ENCODE measurements around the gene CHRNB2. TPM values are rescaled to one million over a fixed set of nuclear protein-coding genes. Genes with fewer than 3 reads are reported as not detected.

CHRNB2 gene
- total and polyA plus RNA-seq, 9 of the 15 experiments (the other 6 are each of a cell fraction or from before 2014, with no cell fraction given) = 0.01 TPM; not detected in 8

DNA sequence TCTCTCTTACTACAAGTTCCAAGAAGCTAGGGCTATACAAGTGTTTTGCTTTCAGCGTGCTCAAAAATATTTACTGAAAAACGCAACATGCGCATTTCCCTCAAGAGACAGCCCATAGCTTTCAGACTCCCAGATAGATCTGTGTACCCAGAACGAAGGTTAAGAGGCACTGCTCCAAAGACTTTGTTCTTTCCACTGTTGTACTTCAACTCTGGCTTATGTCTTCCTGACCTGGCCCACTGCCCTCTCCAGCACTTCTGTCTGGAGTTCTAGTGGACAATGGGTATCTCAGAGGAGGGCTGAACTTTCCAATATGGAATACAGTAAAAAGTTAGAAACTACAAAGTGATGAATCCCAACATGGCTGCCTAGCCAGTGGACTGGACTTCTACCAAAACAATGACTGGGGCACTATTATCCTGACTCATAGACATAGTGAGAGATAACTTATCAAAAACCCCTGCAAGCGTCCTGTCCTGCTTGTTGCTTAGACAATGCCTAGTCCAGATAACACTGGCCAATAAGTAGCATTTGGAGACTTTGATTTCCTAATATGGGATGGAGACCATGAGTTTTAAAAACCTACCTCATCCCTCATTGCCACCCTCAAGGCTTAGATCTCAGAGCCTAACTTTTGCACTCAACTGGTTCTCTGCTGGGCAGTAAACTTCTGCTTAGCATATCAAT, 49.2 kb downstream of the CHRNB2 start (continued):
- TF ChIP-seq, protein P1, sequence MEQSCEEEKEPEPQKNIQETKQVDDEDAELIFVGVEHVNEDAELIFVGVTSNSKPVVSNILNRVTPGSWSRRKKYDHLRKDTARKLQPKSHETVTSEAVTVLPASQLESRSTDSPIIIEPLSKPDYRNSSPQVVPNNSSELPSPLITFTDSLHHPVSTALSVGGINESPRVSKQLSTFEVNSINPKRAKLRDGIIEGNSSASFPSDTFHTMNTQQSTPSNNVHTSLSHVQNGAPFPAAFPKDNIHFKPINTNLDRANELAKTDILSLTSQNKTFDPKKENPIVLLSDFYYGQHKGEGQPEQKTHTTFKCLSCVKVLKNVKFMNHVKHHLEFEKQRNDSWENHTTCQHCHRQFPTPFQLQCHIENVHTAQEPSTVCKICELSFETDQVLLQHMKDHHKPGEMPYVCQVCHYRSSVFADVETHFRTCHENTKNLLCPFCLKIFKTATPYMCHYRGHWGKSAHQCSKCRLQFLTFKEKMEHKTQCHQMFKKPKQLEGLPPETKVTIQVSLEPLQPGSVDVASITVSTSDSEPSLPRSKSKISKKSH (CRISPR knock-in tag; IDR thresholded peaks at IDR 0.05) = no peak
- TF ChIP-seq, protein P2, sequence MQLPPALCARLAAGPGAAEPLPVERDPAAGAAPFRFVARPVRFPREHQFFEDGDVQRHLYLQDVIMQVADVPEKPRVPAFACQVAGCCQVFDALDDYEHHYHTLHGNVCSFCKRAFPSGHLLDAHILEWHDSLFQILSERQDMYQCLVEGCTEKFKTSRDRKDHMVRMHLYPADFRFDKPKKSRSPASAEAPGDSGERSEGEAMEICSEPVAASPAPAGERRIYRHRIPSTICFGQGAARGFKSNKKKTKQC (CRISPR knock-in tag; IDR thresholded peaks at IDR 0.05) = no peak
- TF ChIP-seq SAFB2 (IDR thresholded peaks at IDR 0.05; ENCODE audit: borderline replicate concordance, low read depth, low read length, severe bottlenecking) = no peak
- no peak for TF ChIP-seq KLF6 (CRISPR knock-in tag; IDR thresholded peaks at IDR 0.05; ENCODE audit: borderline replicate concordance)
- TF ChIP-seq MTA3 (IDR thresholded peaks at IDR 0.05; ENCODE audit: borderline replicate concordance) = no peak
- TF ChIP-seq CBX3 (IDR thresholded peaks at IDR 0.05; ENCODE audit: borderline replicate concordance in 1 of 2, low read length in 2 of 2) = no peak
- TF ChIP-seq CREM (IDR thresholded peaks at IDR 0.05; ENCODE audit: low read depth) = no peak
- TF ChIP-seq, protein P3, sequence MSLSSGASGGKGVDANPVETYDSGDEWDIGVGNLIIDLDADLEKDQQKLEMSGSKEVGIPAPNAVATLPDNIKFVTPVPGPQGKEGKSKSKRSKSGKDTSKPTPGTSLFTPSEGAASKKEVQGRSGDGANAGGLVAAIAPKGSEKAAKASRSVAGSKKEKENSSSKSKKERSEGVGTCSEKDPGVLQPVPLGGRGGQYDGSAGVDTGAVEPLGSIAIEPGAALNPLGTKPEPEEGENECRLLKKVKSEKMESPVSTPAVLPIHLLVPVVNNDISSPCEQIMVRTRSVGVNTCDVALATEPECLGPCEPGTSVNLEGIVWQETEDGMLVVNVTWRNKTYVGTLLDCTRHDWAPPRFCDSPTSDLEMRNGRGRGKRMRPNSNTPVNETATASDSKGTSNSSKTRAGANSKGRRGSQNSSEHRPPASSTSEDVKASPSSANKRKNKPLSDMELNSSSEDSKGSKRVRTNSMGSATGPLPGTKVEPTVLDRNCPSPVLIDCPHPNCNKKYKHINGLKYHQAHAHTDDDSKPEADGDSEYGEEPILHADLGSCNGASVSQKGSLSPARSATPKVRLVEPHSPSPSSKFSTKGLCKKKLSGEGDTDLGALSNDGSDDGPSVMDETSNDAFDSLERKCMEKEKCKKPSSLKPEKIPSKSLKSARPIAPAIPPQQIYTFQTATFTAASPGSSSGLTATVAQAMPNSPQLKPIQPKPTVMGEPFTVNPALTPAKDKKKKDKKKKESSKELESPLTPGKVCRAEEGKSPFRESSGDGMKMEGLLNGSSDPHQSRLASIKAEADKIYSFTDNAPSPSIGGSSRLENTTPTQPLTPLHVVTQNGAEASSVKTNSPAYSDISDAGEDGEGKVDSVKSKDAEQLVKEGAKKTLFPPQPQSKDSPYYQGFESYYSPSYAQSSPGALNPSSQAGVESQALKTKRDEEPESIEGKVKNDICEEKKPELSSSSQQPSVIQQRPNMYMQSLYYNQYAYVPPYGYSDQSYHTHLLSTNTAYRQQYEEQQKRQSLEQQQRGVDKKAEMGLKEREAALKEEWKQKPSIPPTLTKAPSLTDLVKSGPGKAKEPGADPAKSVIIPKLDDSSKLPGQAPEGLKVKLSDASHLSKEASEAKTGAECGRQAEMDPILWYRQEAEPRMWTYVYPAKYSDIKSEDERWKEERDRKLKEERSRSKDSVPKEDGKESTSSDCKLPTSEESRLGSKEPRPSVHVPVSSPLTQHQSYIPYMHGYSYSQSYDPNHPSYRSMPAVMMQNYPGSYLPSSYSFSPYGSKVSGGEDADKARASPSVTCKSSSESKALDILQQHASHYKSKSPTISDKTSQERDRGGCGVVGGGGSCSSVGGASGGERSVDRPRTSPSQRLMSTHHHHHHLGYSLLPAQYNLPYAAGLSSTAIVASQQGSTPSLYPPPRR (CRISPR knock-in tag; IDR thresholded peaks at IDR 0.05; ENCODE audit: borderline replicate concordance) = no peak
- no peak for TF ChIP-seq SMAD1 (IDR thresholded peaks at IDR 0.05; ENCODE audit: low read depth, low read length, partially characterized antibody)
- peak; percentile 48; the same call in 1 of the 2 replicates for TF ChIP-seq SMARCA4 (IDR thresholded peaks at IDR 0.05)
- TF ChIP-seq HOXB6 (CRISPR knock-in tag; IDR thresholded peaks at IDR 0.05; ENCODE audit: borderline replicate concordance) = no peak
- TF ChIP-seq FOXK2 (conservative IDR thresholded peaks at IDR 0.05 in 1 of 2, IDR thresholded peaks at IDR 0.05 in 1 of 2; ENCODE audit: low read depth in 2 of 2) = 0 out of 4 replicates have a peak, but pooled peaks of 1 of the 2 experiments have one; percentile 25
- no peak for TF ChIP-seq BDP1 (IDR thresholded peaks at IDR 0.05; ENCODE audit: insufficient read depth, insufficient read length)
- TF ChIP-seq, protein P4, sequence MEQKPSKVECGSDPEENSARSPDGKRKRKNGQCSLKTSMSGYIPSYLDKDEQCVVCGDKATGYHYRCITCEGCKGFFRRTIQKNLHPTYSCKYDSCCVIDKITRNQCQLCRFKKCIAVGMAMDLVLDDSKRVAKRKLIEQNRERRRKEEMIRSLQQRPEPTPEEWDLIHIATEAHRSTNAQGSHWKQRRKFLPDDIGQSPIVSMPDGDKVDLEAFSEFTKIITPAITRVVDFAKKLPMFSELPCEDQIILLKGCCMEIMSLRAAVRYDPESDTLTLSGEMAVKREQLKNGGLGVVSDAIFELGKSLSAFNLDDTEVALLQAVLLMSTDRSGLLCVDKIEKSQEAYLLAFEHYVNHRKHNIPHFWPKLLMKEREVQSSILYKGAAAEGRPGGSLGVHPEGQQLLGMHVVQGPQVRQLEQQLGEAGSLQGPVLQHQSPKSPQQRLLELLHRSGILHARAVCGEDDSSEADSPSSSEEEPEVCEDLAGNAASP (IDR thresholded peaks at IDR 0.05) = no peak
- TF ChIP-seq ILK (tag; IDR thresholded peaks at IDR 0.05; ENCODE audit: borderline replicate concordance, low read depth) = no peak
- no peak for TF ChIP-seq ZNF444 (CRISPR knock-in tag; IDR thresholded peaks at IDR 0.05)
- peak; percentile 53 for TF ChIP-seq DPF2 (IDR thresholded peaks at IDR 0.05)
- TF ChIP-seq, protein P5, sequence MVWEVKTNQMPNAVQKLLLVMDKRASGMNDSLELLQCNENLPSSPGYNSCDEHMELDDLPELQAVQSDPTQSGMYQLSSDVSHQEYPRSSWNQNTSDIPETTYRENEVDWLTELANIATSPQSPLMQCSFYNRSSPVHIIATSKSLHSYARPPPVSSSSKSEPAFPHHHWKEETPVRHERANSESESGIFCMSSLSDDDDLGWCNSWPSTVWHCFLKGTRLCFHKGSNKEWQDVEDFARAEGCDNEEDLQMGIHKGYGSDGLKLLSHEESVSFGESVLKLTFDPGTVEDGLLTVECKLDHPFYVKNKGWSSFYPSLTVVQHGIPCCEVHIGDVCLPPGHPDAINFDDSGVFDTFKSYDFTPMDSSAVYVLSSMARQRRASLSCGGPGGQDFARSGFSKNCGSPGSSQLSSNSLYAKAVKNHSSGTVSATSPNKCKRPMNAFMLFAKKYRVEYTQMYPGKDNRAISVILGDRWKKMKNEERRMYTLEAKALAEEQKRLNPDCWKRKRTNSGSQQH (CRISPR knock-in tag; IDR thresholded peaks at IDR 0.05) = no peak
